Tibial nerve (tissue), 4 donors: ENCODE measurements around the gene FAM124A.

Experiments
- EP300 ChIP-seq, 2 donors: sonication (generic); formaldehyde crosslinking; IDR thresholded peaks; one replicate each; pipeline ENCODE4 v1.6.1; 2017; ENCODE audit warnings: antibody characterized with exemption in 2 of 2, mild to moderate bottlenecking in 1 of 2
- POLR2A ChIP-seq, 2 donors: fragments of 450-650 bp; IDR thresholded peaks; one replicate each; pipeline ENCODE4 v1.6.1; 2017; ENCODE audit warnings: antibody characterized with exemption in 2 of 2, mild to moderate bottlenecking in 2 of 2, moderate library complexity in 2 of 2
- TF ChIP-seq, protein P1 (sequence below), 5 experiments: fragments of 200-600 bp in 3 of 5; fragments of 450-650 bp in 2 of 5; sonication (generic) in 3 of 5; IDR thresholded peaks; one replicate each; pipeline ENCODE4 v1.5.1; 2016 to 2019; ENCODE audit warnings: antibody characterized with exemption in 5 of 5, mild to moderate bottlenecking in 3 of 5, moderate library complexity in 2 of 5

DNA sequence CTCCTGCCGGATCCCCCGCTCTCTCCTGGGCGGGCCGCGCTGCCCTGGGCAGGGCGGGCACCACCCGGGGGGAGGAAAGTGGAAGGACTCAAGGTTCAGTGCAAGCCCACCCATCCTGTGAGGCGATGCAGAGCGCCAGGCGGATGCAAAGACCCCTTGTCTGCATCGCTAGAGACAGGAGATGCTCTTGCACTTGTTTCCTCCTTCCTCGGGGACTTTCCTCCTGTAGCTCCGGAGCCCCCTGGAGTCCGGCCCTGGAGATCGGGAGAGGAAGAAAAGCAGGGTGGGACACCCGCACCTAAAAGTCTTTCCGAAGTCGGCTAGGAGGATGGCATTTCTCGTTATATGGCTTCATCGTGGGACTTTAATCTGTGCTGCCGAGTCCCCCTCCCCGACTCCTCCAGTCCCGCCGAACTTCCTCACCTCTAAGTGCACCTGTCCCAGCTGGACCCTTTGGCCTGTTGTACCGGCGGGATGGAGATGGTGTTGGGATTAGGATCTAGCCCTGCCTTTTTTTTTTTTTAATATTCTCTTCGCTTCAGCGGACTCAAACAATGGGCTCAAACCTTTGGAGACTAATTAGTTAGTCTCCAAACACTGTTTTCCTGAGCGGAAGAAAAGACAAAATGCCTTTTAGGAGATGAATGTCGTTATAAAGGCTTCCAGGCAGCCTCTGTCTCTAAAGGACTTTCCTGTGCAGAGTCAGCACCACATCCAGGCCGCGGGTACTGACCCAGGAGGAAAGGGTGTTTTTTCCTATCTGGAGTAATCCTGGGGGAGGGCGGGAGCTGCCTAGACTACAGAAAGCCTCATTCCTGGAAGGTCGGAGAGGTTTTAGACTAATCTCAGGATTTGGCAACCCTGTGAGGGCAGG is 725 bp downstream of the FAM124A start:
- TF ChIP-seq, protein P1, sequence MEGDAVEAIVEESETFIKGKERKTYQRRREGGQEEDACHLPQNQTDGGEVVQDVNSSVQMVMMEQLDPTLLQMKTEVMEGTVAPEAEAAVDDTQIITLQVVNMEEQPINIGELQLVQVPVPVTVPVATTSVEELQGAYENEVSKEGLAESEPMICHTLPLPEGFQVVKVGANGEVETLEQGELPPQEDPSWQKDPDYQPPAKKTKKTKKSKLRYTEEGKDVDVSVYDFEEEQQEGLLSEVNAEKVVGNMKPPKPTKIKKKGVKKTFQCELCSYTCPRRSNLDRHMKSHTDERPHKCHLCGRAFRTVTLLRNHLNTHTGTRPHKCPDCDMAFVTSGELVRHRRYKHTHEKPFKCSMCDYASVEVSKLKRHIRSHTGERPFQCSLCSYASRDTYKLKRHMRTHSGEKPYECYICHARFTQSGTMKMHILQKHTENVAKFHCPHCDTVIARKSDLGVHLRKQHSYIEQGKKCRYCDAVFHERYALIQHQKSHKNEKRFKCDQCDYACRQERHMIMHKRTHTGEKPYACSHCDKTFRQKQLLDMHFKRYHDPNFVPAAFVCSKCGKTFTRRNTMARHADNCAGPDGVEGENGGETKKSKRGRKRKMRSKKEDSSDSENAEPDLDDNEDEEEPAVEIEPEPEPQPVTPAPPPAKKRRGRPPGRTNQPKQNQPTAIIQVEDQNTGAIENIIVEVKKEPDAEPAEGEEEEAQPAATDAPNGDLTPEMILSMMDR (IDR thresholded peaks at IDR 0.05): no peak
- no peak for TF ChIP-seq EP300 (IDR thresholded peaks at IDR 0.05)
- no peak for TF ChIP-seq POLR2A (IDR thresholded peaks at IDR 0.05)
